Fibroblast of skin of scalp (primary cell): ENCODE measurements around the gene POGLUT3.
A peak's percentile ranks its signal among the peaks of the same experiment; 100 is the strongest.

Source experiments
- DNase-seq: peaks from one replicate; pipeline ENCODE4 v3.0.0-alpha.2; 2013

Gene POGLUT3

GRCh38 chr11:108500721-108501120, 2.5 kb upstream of the POGLUT3 start:
- DNase-seq = no peak

GRCh38 chr11:108500169-108500568, 2.0 kb upstream of the POGLUT3 start:
- DNase-seq = no peak

- DNase-seq = no peak
These were observed 728 bp upstream of the POGLUT3 start for GRCh38 chr11:108498816-108499408.

GRCh38 chr11:108497317-108498045, 703 bp downstream of the POGLUT3 start:
- peak; percentile 98 for DNase-seq

GRCh38 chr11:108496643-108497256, 1.4 kb downstream of the POGLUT3 start:
- no peak for DNase-seq

- no peak for DNase-seq
These were observed 2.9 kb downstream of the POGLUT3 start for GRCh38 chr11:108495326-108495725.

GRCh38 chr11:108494182-108494581, 4.0 kb downstream of the POGLUT3 start:
- no peak for DNase-seq

- DNase-seq = no peak
These were observed 6.2 kb downstream of the POGLUT3 start for GRCh38 chr11:108491936-108492335.

- no peak for DNase-seq
These were observed 11.4 kb downstream of the POGLUT3 start for GRCh38 chr11:108486828-108487227.

- no peak for DNase-seq
These were observed 11.9 kb downstream of the POGLUT3 start for GRCh38 chr11:108486331-108486730.

- DNase-seq = no peak
These were observed 15.0 kb downstream of the POGLUT3 start for GRCh38 chr11:108483163-108483562.

- DNase-seq = no peak
These were observed 23.3 kb downstream of the POGLUT3 start for GRCh38 chr11:108474664-108475463.

GRCh38 chr11:108472681-108473080, 25.5 kb downstream of the POGLUT3 start:
- DNase-seq = peak; percentile 11

GRCh38 chr11:108468478-108468864, 29.7 kb downstream of the POGLUT3 start:
- no peak for DNase-seq

GRCh38 chr11:108467091-108467823, 30.9 kb downstream of the POGLUT3 start, which contains the start of gene C11orf65:
TSS of gene C11orf65 (minus strand) at chr11:108467529. CDS start at chr11:108461559, 5,970 bp downstream.
- peak; percentile 98 for DNase-seq

- DNase-seq = no peak
These were observed 31.8 kb downstream of the POGLUT3 start for GRCh38 chr11:108466405-108466804.

- no peak for DNase-seq
These were observed 44.9 kb downstream of the POGLUT3 start for GRCh38 chr11:108453207-108453835.
